Smooth muscle cell (in vitro differentiated cells): ENCODE results near the gene RARS2. TPM values are rescaled to one million over a fixed set of nuclear protein-coding genes. Genes with fewer than 3 reads are reported as not detected.
"Not testable (repeated sequence)": the region's sequence is repeated elsewhere in the genome, so short reads cannot be mapped to it uniquely, and the experiment has no call there.

ENCODE experiments used
- DNase-seq: peaks from one replicate; lab custom pipeline; 2025; ENCODE audit not compliant: unreplicated experiment; lab: John Stamatoyannopoulos, UW
- H2AFZ ChIP-seq: fragments of 200-600 bp; sonication (generic); 2 replicates; pipeline ENCODE4 v1.6.0; 2016; ENCODE audit warnings: antibody characterized with exemption, low read depth, mild to moderate bottlenecking
- H3F3A ChIP-seq: fragments of 200-600 bp; sonication (generic); 2 replicates; pipeline ENCODE4 v1.6.0; 2017; ENCODE audit warnings: antibody characterized with exemption, low read depth
- H3K27ac ChIP-seq: fragments of 200-600 bp; sonication (generic); 2 replicates; pipeline ENCODE4 v1.5.1; 2016; ENCODE audit warnings: low read depth, mild to moderate bottlenecking
- H3K27me3 ChIP-seq: fragments of 200-600 bp; sonication (generic); 2 replicates; pipeline ENCODE4 v1.6.1; 2016; ENCODE audit warnings: low read depth, mild to moderate bottlenecking
- H3K36me3 ChIP-seq: fragments of 200-600 bp; sonication (generic); 2 replicates; pipeline ENCODE4 v1.5.1; 2016; ENCODE audit warnings: low read depth
- H3K4me1 ChIP-seq: fragments of 200-600 bp; sonication (generic); 2 replicates; pipeline ENCODE4 v1.5.1; 2016; ENCODE audit warnings: low read depth
- H3K4me2 ChIP-seq: fragments of 200-600 bp; sonication (generic); 2 replicates; pipeline ENCODE4 v1.6.0; 2016; ENCODE audit warnings: mild to moderate bottlenecking
- H3K4me3 ChIP-seq: fragments of 200-600 bp; sonication (generic); 2 replicates; pipeline ENCODE4 v1.5.1; 2016; ENCODE audit warnings: mild to moderate bottlenecking
- H3K79me2 ChIP-seq: fragments of 200-600 bp; sonication (generic); 2 replicates; pipeline ENCODE4 v1.6.0; 2016; ENCODE audit warnings: low read depth, mild to moderate bottlenecking
- H3K9ac ChIP-seq: fragments of 200-600 bp; sonication (generic); 2 replicates; pipeline ENCODE4 v1.6.0; 2016; ENCODE audit warnings: low read depth
- H3K9me3 ChIP-seq: fragments of 200-600 bp; sonication (generic); replicated peaks from 2 replicates; pipeline ENCODE4 v1.5.1; 2016; ENCODE audit warnings: low read depth
- H4K20me1 ChIP-seq: fragments of 200-600 bp; sonication (generic); 2 replicates; pipeline ENCODE4 v1.6.0; 2016; ENCODE audit warnings: low read depth
- WGBS: methylation state at CpG from one replicate; pipeline ENCODE4 v1.1.7; 2016; ENCODE audit warnings: low lambda C conversion rate; 5-methylcytosine and 5-hydroxymethylcytosine counted together
- polyA plus RNA-seq: library from polyadenylated mRNA; unstranded; fragments of >200 nt; fragmentation: Nextera tagmentation; extraction: Ambion mirVana; gene quantifications from 2 replicates; pipeline ENCODE4 v1.2.1, GENCODE V29; 2016
- total RNA-seq: library from RNA; depleted of rRNA; stranded (reverse); fragments of >200 nt; gene quantifications from 2 replicates; pipeline ENCODE4 v1.2.3, GENCODE V29; 2014
- TF ChIP-seq, protein P1 (sequence below): fragments of 200-600 bp; sonication (generic); IDR thresholded peaks from 2 replicates; pipeline ENCODE4 v1.5.1; 2017; ENCODE audit warnings: borderline replicate concordance, mild to moderate bottlenecking, antibody characterized with exemption; ENCODE audit not compliant: insufficient read depth, poor library complexity, severe bottlenecking

RARS2 gene
- total and polyA plus RNA-seq, 2 experiments from 2014 or later: 51.0 to 68.9 TPM

DNA sequence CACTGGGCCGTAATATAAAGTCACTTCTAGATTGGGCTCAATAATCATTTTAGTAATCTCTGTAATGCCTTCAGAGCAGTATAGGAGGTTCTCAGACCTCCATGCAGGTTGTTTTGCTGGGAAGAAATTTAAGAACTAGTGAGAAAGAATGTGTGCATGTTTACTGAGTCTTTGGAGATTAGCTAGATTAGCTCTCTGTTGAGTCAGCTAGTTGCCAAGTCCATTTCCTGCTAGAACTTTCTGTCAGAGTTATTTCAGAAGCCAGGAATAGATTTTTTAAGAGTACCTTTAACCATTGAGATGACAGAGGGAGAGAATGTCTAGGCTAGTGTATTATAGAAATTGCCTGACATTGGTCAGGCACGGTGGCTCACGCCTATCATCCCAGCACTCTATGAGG, 33.5 kb upstream of the RARS2 start:
- peak overlapping the region; percentile 42 for H3K4me2 ChIP-seq
- H3F3A ChIP-seq: no peaks in the 10 kb centered on the region
- H2AFZ ChIP-seq: no peak overlapping the region
- TF ChIP-seq, protein P1, sequence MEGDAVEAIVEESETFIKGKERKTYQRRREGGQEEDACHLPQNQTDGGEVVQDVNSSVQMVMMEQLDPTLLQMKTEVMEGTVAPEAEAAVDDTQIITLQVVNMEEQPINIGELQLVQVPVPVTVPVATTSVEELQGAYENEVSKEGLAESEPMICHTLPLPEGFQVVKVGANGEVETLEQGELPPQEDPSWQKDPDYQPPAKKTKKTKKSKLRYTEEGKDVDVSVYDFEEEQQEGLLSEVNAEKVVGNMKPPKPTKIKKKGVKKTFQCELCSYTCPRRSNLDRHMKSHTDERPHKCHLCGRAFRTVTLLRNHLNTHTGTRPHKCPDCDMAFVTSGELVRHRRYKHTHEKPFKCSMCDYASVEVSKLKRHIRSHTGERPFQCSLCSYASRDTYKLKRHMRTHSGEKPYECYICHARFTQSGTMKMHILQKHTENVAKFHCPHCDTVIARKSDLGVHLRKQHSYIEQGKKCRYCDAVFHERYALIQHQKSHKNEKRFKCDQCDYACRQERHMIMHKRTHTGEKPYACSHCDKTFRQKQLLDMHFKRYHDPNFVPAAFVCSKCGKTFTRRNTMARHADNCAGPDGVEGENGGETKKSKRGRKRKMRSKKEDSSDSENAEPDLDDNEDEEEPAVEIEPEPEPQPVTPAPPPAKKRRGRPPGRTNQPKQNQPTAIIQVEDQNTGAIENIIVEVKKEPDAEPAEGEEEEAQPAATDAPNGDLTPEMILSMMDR: no peak
- 87% methylated on average over 3 of the region's 3 CpGs for WGBS
- peak overlapping the region; percentile 20 for H3K27ac ChIP-seq
- H3K36me3 ChIP-seq: no peaks in the 10 kb centered on the region
- H3K27me3 ChIP-seq: no peaks in the 10 kb centered on the region
- H4K20me1 ChIP-seq: no peaks in the 10 kb centered on the region
- H3K79me2 ChIP-seq: no peaks in the 10 kb centered on the region
- H3K9ac ChIP-seq: no peak overlapping the region
- DNase-seq: no peak
- H3K4me1 ChIP-seq: no peaks in the 10 kb centered on the region
- H3K9me3 ChIP-seq: no peaks in the 10 kb centered on the region
- H3K4me3 ChIP-seq: no peak overlapping the region

DNA sequence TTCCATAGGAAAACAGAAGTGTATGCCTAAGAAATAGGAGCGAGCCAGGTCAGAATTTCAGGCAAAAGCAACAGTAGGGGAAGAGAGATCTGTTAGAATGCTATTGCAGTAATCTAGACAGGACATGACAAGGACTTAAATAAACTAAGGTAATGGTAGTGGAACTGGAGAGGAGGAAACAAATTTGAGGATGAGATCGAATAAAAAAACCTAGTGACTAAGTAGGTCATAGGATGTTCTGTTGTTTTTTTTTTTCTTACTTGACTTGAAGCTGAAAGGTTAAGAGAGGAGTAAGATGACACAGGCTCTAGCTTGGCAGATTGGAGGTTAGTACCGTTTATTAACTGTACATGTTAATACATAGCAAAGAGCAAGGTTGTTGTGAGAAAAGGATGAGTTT, 28.7 kb upstream of the RARS2 start:
- no peak for DNase-seq
- Histone ChIP-seq H3K27ac (no peak overlapping the region), H3K4me1 (no peaks in the 10 kb centered on the region), H3K79me2 (no peaks in the 10 kb centered on the region), H2AFZ (no peak overlapping the region), H4K20me1 (no peaks in the 10 kb centered on the region), H3K4me2 (no peak overlapping the region), H3K27me3 (no peaks in the 10 kb centered on the region), H3K9me3 (no peaks in the 10 kb centered on the region), H3K9ac (no peak overlapping the region), H3F3A (no peaks in the 10 kb centered on the region), H3K36me3 (no peaks in the 10 kb centered on the region), H3K4me3 (no peak overlapping the region)
- TF ChIP-seq, protein P1: no peak
- 96% methylated on average over 3 of the region's 3 CpGs for WGBS

DNA sequence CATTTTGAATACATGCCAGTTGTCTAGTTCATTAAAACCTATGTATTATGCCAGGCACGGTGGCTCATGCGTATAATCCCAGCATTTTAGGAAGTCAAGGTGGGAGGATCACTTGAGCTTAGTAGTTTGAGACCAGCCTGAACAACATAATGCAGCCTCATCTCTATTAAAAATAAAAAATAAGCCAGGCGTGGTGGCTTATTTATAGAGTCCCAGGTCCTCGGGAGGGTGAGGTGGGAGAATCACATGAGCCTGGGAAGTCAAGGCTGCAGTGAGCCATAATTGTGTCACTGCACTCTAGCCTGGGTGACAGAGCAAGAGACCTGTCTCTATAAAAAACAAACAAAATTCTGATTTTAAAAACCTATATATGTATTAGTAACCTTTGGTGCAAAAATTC, 27.6 kb upstream of the RARS2 start:
- no peaks in the 10 kb centered on the region for H4K20me1 ChIP-seq
- no peak overlapping the region for H3K4me3 ChIP-seq
- H3K27me3 ChIP-seq: no peaks in the 10 kb centered on the region
- peaks cover 5% of the 10 kb centered on the region for H3K36me3 ChIP-seq
- H3K4me1 ChIP-seq: no peaks in the 10 kb centered on the region
- no peak overlapping the region for H3K9ac ChIP-seq
- no peaks in the 10 kb centered on the region for H3K9me3 ChIP-seq
- no peaks in the 10 kb centered on the region for H3K79me2 ChIP-seq
- no peaks in the 10 kb centered on the region for H3F3A ChIP-seq
- no peak overlapping the region for H3K4me2 ChIP-seq
- WGBS: 95% methylated on average over 4 of the region's 4 CpGs
- no peak overlapping the region for H2AFZ ChIP-seq
- H3K27ac ChIP-seq: no peak overlapping the region
- TF ChIP-seq, protein P1: no peak
- DNase-seq: no peak

DNA sequence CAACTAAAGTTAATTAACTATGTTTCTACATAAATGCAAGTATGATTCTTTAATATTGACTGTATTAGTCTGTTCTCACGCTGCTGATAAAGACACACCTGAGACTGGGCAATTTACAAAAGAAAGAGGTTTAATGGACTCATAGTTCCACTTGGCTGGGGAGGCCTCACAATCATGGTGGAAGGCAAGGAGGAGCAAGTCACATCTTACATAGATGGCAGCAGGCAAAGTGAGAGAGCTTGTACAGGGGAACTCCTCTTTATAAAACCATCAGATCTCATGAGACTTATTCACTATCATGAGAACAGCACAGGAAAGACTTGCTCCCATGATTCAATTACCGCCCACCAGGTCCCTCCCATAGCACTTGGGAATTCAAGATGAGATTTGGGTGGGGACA, 23.2 kb upstream of the RARS2 start:
- 96% methylated on average over 2 of the region's 2 CpGs for WGBS
- not testable (repeated sequence) for H3F3A ChIP-seq

More for the DNA sequence above, 23.2 kb upstream of the RARS2 start:
- H2AFZ ChIP-seq, H3K4me3 ChIP-seq, H3K4me1 ChIP-seq, DNase-seq, H3K79me2 ChIP-seq, H3K27ac ChIP-seq, H3K9me3 ChIP-seq, H3K27me3 ChIP-seq, H4K20me1 ChIP-seq, H3K9ac ChIP-seq, H3K4me2 ChIP-seq: not testable (repeated sequence)
- H3K36me3 ChIP-seq: peaks cover 12% of the 10 kb centered on the region
